GM10266 (cell line): ENCODE results near the gene PADI2.

ENCODE experiments used
- DNase-seq: peaks from one replicate; pipeline ENCODE4 v3.0.0; 2012; ENCODE audit errors: extremely low spot score
- CTCF ChIP-seq: IDR thresholded peaks from 2 replicates; pipeline ENCODE4 v1.5.1; 2012; ENCODE audit warnings: mild to moderate bottlenecking, low read depth; ENCODE audit not compliant: control insufficient read depth, insufficient read depth; ENCODE audit errors: missing control alignments

The PADI2 gene

GRCh38 chr1:17163371-17163770, 44.1 kb upstream of the PADI2 start:
- no peak for TF ChIP-seq CTCF
- no peak for DNase-seq

- no peak for DNase-seq
- TF ChIP-seq CTCF: no peak
These were observed 43.7 kb upstream of the PADI2 start for GRCh38 chr1:17162941-17163340.

GRCh38 chr1:17161926-17162800, 42.9 kb upstream of the PADI2 start:
- no peak for TF ChIP-seq CTCF
- DNase-seq: no peak

GRCh38 chr1:17161137-17161740, 42.0 kb upstream of the PADI2 start:
- no peak for TF ChIP-seq CTCF
- no peak for DNase-seq

GRCh38 chr1:17158961-17159360, 39.7 kb upstream of the PADI2 start:
- TF ChIP-seq CTCF: no peak
- no peak for DNase-seq

- TF ChIP-seq CTCF: no peak
- DNase-seq: no peak
These were observed 36.9 kb upstream of the PADI2 start for GRCh38 chr1:17156108-17156507.

GRCh38 chr1:17155257-17155920, 36.1 kb upstream of the PADI2 start:
- no peak for TF ChIP-seq CTCF
- no peak for DNase-seq
